GM12892 (cell line): ENCODE measurements around the gene EVX2.

Source experiments
- POLR2A ChIP-seq: IDR thresholded peaks from 2 replicates; pipeline ENCODE4 v1.6.1; 2011; ENCODE audit warnings: low read depth, low read length, control low read depth
- TAF1 ChIP-seq: IDR thresholded peaks from 2 replicates; pipeline ENCODE4 v1.6.1; 2011; ENCODE audit warnings: low read depth, mild to moderate bottlenecking, control low read depth, low read length, borderline replicate concordance

- no peak for TF ChIP-seq TAF1
- TF ChIP-seq POLR2A: no peak
These were observed 24.0 kb upstream of the EVX2 start for GRCh38 chr2:176107731-176108181.
